ENCODE data around the gene ACACB.

Gene ACACB

GRCh38 chr12:109156586-109156985 lies 40.2 kb downstream of the ACACB start:
- Histone ChIP-seq H3K4me3 (ENCODE audit: insufficient read depth, low read depth, low read length) (no peak overlapping the region), H3K9me3 (ENCODE audit: control insufficient read depth, low read length) (no peaks in the 10 kb centered on the region), H3K4me1 (ENCODE audit: control insufficient read depth, insufficient read depth, low read length) (no peaks in the 10 kb centered on the region), H3K27me3 (ENCODE audit: control insufficient read depth, insufficient read depth, low read length, poor library complexity, severe bottlenecking) (peaks cover 22% of the 10 kb centered on the region), H3K27ac (ENCODE audit: insufficient read depth, low read depth, low read length, poor library complexity, severe bottlenecking) (no peak overlapping the region), H3K36me3 (ENCODE audit: control insufficient read depth, insufficient read depth, low read length) (no peaks in the 10 kb centered on the region)
- WGBS, 2 experiments = 87 to 95% methylated on average over 5 of the region's 5 CpGs

GRCh38 chr12:109157986-109158385 lies 41.6 kb downstream of the ACACB start:
- Histone ChIP-seq H3K9me3 (ENCODE audit: control insufficient read depth, low read length) (no peaks in the 10 kb centered on the region), H3K27ac (ENCODE audit: insufficient read depth, low read depth, low read length, poor library complexity, severe bottlenecking) (no peak overlapping the region), H3K36me3 (ENCODE audit: control insufficient read depth, insufficient read depth, low read length) (no peaks in the 10 kb centered on the region), H3K27me3 (ENCODE audit: control insufficient read depth, insufficient read depth, low read length, poor library complexity, severe bottlenecking) (peaks cover 19% of the 10 kb centered on the region), H3K4me1 (ENCODE audit: control insufficient read depth, insufficient read depth, low read length) (no peaks in the 10 kb centered on the region), H3K4me3 (ENCODE audit: insufficient read depth, low read depth, low read length) (no peak overlapping the region)
- WGBS, 2 experiments = 94 to 96% methylated on average over 5 of the region's 5 CpGs

GRCh38 chr12:109160433-109160832 lies 44.0 kb downstream of the ACACB start:
- no peak overlapping the region for H3K27ac ChIP-seq (ENCODE audit: insufficient read depth, low read depth, low read length, poor library complexity, severe bottlenecking)
- no peaks in the 10 kb centered on the region for H3K9me3 ChIP-seq (ENCODE audit: control insufficient read depth, low read length)
- H3K27me3 ChIP-seq (ENCODE audit: control insufficient read depth, insufficient read depth, low read length, poor library complexity, severe bottlenecking) = peaks cover 3% of the 10 kb centered on the region
- no peaks in the 10 kb centered on the region for H3K4me1 ChIP-seq (ENCODE audit: control insufficient read depth, insufficient read depth, low read length)
- no peak overlapping the region for H3K4me3 ChIP-seq (ENCODE audit: insufficient read depth, low read depth, low read length)
- H3K36me3 ChIP-seq (ENCODE audit: control insufficient read depth, insufficient read depth, low read length) = no peaks in the 10 kb centered on the region
- 96% methylated on average over 7 of the region's 7 CpGs for WGBS, 2 experiments

- H3K27ac ChIP-seq (ENCODE audit: insufficient read depth, low read depth, low read length, poor library complexity, severe bottlenecking) = no peak overlapping the region
- no peaks in the 10 kb centered on the region for H3K9me3 ChIP-seq (ENCODE audit: control insufficient read depth, low read length)
- no peaks in the 10 kb centered on the region for H3K27me3 ChIP-seq (ENCODE audit: control insufficient read depth, insufficient read depth, low read length, poor library complexity, severe bottlenecking)
- H3K36me3 ChIP-seq (ENCODE audit: control insufficient read depth, insufficient read depth, low read length) = no peaks in the 10 kb centered on the region
- 91 to 92% methylated on average over 4 of the region's 4 CpGs for WGBS, 2 experiments
- H3K4me3 ChIP-seq (ENCODE audit: insufficient read depth, low read depth, low read length) = no peak overlapping the region
- no peaks in the 10 kb centered on the region for H3K4me1 ChIP-seq (ENCODE audit: control insufficient read depth, insufficient read depth, low read length)
Measured at GRCh38 chr12:109160873-109161272, 44.5 kb downstream of the ACACB start.

DNA sequence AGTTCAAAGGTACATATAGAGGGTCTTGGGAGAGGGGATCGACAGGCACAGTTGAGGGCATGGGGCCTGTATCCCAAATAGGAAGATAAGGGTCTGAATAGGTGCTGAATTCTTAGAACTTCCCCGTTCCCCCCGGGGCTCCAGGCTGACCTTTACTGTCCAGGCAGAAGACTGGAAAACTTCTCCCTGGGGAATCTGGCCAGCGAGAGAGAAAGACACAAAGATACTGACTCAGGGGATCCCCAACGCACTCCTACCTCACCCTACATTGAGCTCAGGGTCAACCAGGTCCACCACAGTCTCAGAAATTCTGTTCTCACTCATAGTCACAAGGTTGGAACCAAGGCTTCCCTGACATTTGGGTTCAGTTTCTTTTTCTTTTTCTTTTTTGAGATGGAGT lies 46.2 kb downstream of the ACACB start:
- no peaks in the 10 kb centered on the region for H3K27me3 ChIP-seq (ENCODE audit: control insufficient read depth, insufficient read depth, low read length, poor library complexity, severe bottlenecking)
- H3K4me1 ChIP-seq (ENCODE audit: control insufficient read depth, insufficient read depth, low read length) = no peaks in the 10 kb centered on the region
- 91 to 94% methylated on average over 5 of the region's 5 CpGs for WGBS, 2 experiments

DNA sequence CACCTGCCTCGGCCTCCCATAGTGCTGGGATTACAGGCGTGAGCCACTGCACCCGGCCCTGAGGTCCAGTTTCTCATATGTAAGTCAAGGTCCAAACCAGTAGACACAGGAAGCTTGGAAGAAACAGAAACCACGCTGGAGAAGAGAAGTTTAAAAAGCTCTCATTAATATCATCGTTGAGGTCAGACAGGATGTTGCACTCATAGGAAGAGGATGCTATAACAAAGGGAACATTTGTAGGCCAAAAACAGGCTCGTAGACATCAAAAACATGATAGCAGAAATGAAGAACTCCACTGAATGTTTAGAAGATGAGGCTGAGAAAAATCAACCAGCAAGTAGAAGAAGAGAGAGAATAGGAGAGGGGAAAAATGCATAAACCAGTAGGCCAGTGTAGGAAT lies 46.8 kb downstream of the ACACB start:
- Histone ChIP-seq H3K4me3 (ENCODE audit: insufficient read depth, low read depth, low read length) (no peak overlapping the region), H3K36me3 (ENCODE audit: control insufficient read depth, insufficient read depth, low read length) (no peaks in the 10 kb centered on the region), H3K9me3 (ENCODE audit: control insufficient read depth, low read length) (no peaks in the 10 kb centered on the region), H3K27ac (ENCODE audit: insufficient read depth, low read depth, low read length, poor library complexity, severe bottlenecking) (no peak overlapping the region), H3K4me1 (ENCODE audit: control insufficient read depth, insufficient read depth, low read length) (no peaks in the 10 kb centered on the region), H3K27me3 (ENCODE audit: control insufficient read depth, insufficient read depth, low read length, poor library complexity, severe bottlenecking) (no peaks in the 10 kb centered on the region)
- 91 to 94% methylated on average over 6 of the region's 6 CpGs for WGBS, 2 experiments

More for the DNA sequence above, 46.2 kb downstream of the ACACB start:
- no peak overlapping the region for H3K27ac ChIP-seq (ENCODE audit: insufficient read depth, low read depth, low read length, poor library complexity, severe bottlenecking)
- H3K4me3 ChIP-seq (ENCODE audit: insufficient read depth, low read depth, low read length) = no peak overlapping the region
- H3K36me3 ChIP-seq (ENCODE audit: control insufficient read depth, insufficient read depth, low read length) = no peaks in the 10 kb centered on the region
- H3K9me3 ChIP-seq (ENCODE audit: control insufficient read depth, low read length) = no peaks in the 10 kb centered on the region

- 87 to 100% methylated on average over 1 of the region's 1 CpG for WGBS, 2 experiments
- Histone ChIP-seq H3K9me3 (ENCODE audit: control insufficient read depth, low read length) (no peaks in the 10 kb centered on the region), H3K27ac (ENCODE audit: insufficient read depth, low read depth, low read length, poor library complexity, severe bottlenecking) (no peak overlapping the region), H3K27me3 (ENCODE audit: control insufficient read depth, insufficient read depth, low read length, poor library complexity, severe bottlenecking) (no peaks in the 10 kb centered on the region), H3K4me1 (ENCODE audit: control insufficient read depth, insufficient read depth, low read length) (no peaks in the 10 kb centered on the region), H3K36me3 (ENCODE audit: control insufficient read depth, insufficient read depth, low read length) (no peaks in the 10 kb centered on the region), H3K4me3 (ENCODE audit: insufficient read depth, low read depth, low read length) (no peak overlapping the region)
Measured at GRCh38 chr12:109165599-109165998, 49.2 kb downstream of the ACACB start.

- Histone ChIP-seq H3K4me1 (ENCODE audit: control insufficient read depth, insufficient read depth, low read length) (no peaks in the 10 kb centered on the region), H3K36me3 (ENCODE audit: control insufficient read depth, insufficient read depth, low read length) (no peaks in the 10 kb centered on the region), H3K4me3 (ENCODE audit: insufficient read depth, low read depth, low read length) (no peak overlapping the region), H3K27ac (ENCODE audit: insufficient read depth, low read depth, low read length, poor library complexity, severe bottlenecking) (no peak overlapping the region), H3K27me3 (ENCODE audit: control insufficient read depth, insufficient read depth, low read length, poor library complexity, severe bottlenecking) (no peaks in the 10 kb centered on the region), H3K9me3 (ENCODE audit: control insufficient read depth, low read length) (no peaks in the 10 kb centered on the region)
- 87 to 89% methylated on average over 9 of the region's 9 CpGs for WGBS, 2 experiments
Measured at GRCh38 chr12:109166371-109166770, 50.0 kb downstream of the ACACB start.

- no peaks in the 10 kb centered on the region for H3K27me3 ChIP-seq (ENCODE audit: control insufficient read depth, insufficient read depth, low read length, poor library complexity, severe bottlenecking)
- no peaks in the 10 kb centered on the region for H3K9me3 ChIP-seq (ENCODE audit: control insufficient read depth, low read length)
- no peaks in the 10 kb centered on the region for H3K4me1 ChIP-seq (ENCODE audit: control insufficient read depth, insufficient read depth, low read length)
- 94 to 95% methylated on average over 18 of the region's 18 CpGs for WGBS, 2 experiments
- no peak overlapping the region for H3K27ac ChIP-seq (ENCODE audit: insufficient read depth, low read depth, low read length, poor library complexity, severe bottlenecking)
- H3K36me3 ChIP-seq (ENCODE audit: control insufficient read depth, insufficient read depth, low read length) = peaks cover 10% of the 10 kb centered on the region
- no peak overlapping the region for H3K4me3 ChIP-seq (ENCODE audit: insufficient read depth, low read depth, low read length)
Measured at GRCh38 chr12:109167781-109168180, 51.4 kb downstream of the ACACB start.

DNA sequence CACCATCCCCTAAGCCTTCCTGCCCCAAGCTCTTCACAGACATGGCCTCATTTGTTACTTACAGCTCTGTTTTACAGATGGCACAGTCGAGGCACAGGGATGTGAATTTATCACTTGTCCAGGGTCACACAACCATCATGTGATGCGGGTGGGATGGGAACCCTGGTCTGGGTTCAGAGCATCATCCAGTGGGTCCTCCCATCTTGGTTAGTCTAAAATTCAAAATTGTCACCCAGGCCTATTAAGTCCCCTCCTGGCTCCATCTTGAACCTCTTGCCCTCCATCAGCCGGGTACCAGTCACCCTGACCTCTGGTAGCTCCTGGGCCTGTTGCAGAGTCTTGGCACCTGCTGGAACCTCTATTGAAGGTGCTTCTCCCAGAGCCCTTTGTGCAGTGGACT lies 52.9 kb downstream of the ACACB start:
- WGBS, 2 experiments = 92 to 94% methylated on average over 3 of the region's 3 CpGs
- no peaks in the 10 kb centered on the region for H3K9me3 ChIP-seq (ENCODE audit: control insufficient read depth, low read length)
- no peak overlapping the region for H3K4me3 ChIP-seq (ENCODE audit: insufficient read depth, low read depth, low read length)
- no peak overlapping the region for H3K27ac ChIP-seq (ENCODE audit: insufficient read depth, low read depth, low read length, poor library complexity, severe bottlenecking)
- H3K27me3 ChIP-seq (ENCODE audit: control insufficient read depth, insufficient read depth, low read length, poor library complexity, severe bottlenecking) = no peaks in the 10 kb centered on the region
- peaks cover 12% of the 10 kb centered on the region for H3K36me3 ChIP-seq (ENCODE audit: control insufficient read depth, insufficient read depth, low read length)
- no peaks in the 10 kb centered on the region for H3K4me1 ChIP-seq (ENCODE audit: control insufficient read depth, insufficient read depth, low read length)

- Histone ChIP-seq H3K27ac (ENCODE audit: insufficient read depth, low read depth, low read length, poor library complexity, severe bottlenecking) (no peak overlapping the region), H3K27me3 (ENCODE audit: control insufficient read depth, insufficient read depth, low read length, poor library complexity, severe bottlenecking) (no peaks in the 10 kb centered on the region), H3K9me3 (ENCODE audit: control insufficient read depth, low read length) (no peaks in the 10 kb centered on the region), H3K4me1 (ENCODE audit: control insufficient read depth, insufficient read depth, low read length) (no peaks in the 10 kb centered on the region), H3K4me3 (ENCODE audit: insufficient read depth, low read depth, low read length) (no peak overlapping the region), H3K36me3 (ENCODE audit: control insufficient read depth, insufficient read depth, low read length) (peaks cover 12% of the 10 kb centered on the region)
- 96 to 98% methylated on average over 5 of the region's 6 CpGs for WGBS, 2 experiments
Measured at GRCh38 chr12:109169686-109170085, 53.3 kb downstream of the ACACB start.

Data from ectodermal cell (in vitro differentiated cells).